Mesendoderm (in vitro differentiated cells): ENCODE results near the gene AGBL4.

Experiments used
- DNase-seq: peaks from one replicate; pipeline ENCODE4 v3.0.0; 2013
- H2AK5ac ChIP-seq: 2 replicates; pipeline ENCODE4 v1.6.1; 2013; ENCODE audit warnings: low read length, inconsistent platforms
- H2BK120ac ChIP-seq: 2 replicates; pipeline ENCODE4 v1.6.1; 2013; ENCODE audit warnings: low read depth, mild to moderate bottlenecking, low read length, moderate library complexity, mixed read lengths
- H2BK15ac ChIP-seq: replicated peaks from 2 replicates; pipeline ENCODE4 v1.6.1; 2013; ENCODE audit warnings: low read depth, mild to moderate bottlenecking, moderate library complexity
- H2BK5ac ChIP-seq: 2 replicates; pipeline ENCODE4 v1.6.1; 2013; ENCODE audit warnings: low read length, inconsistent platforms
- H3K18ac ChIP-seq: 2 replicates; pipeline ENCODE4 v1.6.1; 2013; ENCODE audit warnings: mild to moderate bottlenecking, low read length, mixed read lengths
- H3K23ac ChIP-seq: one replicate; pipeline ENCODE4 v1.6.1; 2013; ENCODE audit warnings: low read length
- H3K27ac ChIP-seq: 2 replicates; pipeline ENCODE4 v1.5.1; 2013; ENCODE audit warnings: low read depth, mild to moderate bottlenecking, inconsistent platforms, low read length, moderate library complexity
- H3K27me3 ChIP-seq: 2 replicates; pipeline ENCODE4 v1.6.1; 2013; ENCODE audit warnings: low read length, control low read depth, mild to moderate bottlenecking, inconsistent platforms; ENCODE audit not compliant: insufficient read depth, poor library complexity
- H3K36me3 ChIP-seq: 2 replicates; pipeline ENCODE4 v1.6.1; 2013; ENCODE audit warnings: low read length, inconsistent platforms; ENCODE audit not compliant: control insufficient read depth, insufficient read depth
- H3K4ac ChIP-seq: one replicate; pipeline ENCODE4 v1.6.1; 2013; ENCODE audit warnings: low read depth, mild to moderate bottlenecking, low read length, moderate library complexity
- H3K4me1 ChIP-seq: 2 replicates; pipeline ENCODE4 v1.6.1; 2013; ENCODE audit warnings: low read depth, low read length, inconsistent platforms; ENCODE audit not compliant: control insufficient read depth
- H3K4me2 ChIP-seq: 2 replicates; pipeline ENCODE4 v1.6.1; 2013; ENCODE audit warnings: low read length
- H3K4me3 ChIP-seq: 2 replicates; pipeline ENCODE4 v1.5.1; 2013; ENCODE audit warnings: mild to moderate bottlenecking, low read length
- H3K56ac ChIP-seq: one replicate; pipeline ENCODE4 v1.6.1; 2013; ENCODE audit warnings: low read length
- H3K79me1 ChIP-seq: 2 replicates; pipeline ENCODE4 v1.6.1; 2013; ENCODE audit warnings: low read length, inconsistent platforms
- H3K79me2 ChIP-seq: 2 replicates; pipeline ENCODE4 v1.6.1; 2013; ENCODE audit warnings: mild to moderate bottlenecking, low read length; ENCODE audit not compliant: control insufficient read depth, insufficient read depth
- H3K9ac ChIP-seq: 2 replicates; pipeline ENCODE4 v1.6.1; 2013; ENCODE audit warnings: low read length, inconsistent platforms
- H4K5ac ChIP-seq: one replicate; pipeline ENCODE4 v1.6.1; 2013; ENCODE audit warnings: low read length
- H4K8ac ChIP-seq: one replicate; pipeline ENCODE4 v1.6.1; 2013; ENCODE audit warnings: low read depth, mild to moderate bottlenecking, control low read depth, low read length, moderate library complexity
- WGBS: extraction: QIAGEN DNeasy Blood & Tissue Kit; methylation state at CpG from one replicate; pipeline ENCODE4 v1.1.7; 2013; ENCODE audit warnings: low lambda C conversion rate, missing lambda C conversion rate; ENCODE audit not compliant: insufficient coverage; ENCODE audit errors: extremely low coverage; 5-methylcytosine and 5-hydroxymethylcytosine counted together

The AGBL4 gene

DNA sequence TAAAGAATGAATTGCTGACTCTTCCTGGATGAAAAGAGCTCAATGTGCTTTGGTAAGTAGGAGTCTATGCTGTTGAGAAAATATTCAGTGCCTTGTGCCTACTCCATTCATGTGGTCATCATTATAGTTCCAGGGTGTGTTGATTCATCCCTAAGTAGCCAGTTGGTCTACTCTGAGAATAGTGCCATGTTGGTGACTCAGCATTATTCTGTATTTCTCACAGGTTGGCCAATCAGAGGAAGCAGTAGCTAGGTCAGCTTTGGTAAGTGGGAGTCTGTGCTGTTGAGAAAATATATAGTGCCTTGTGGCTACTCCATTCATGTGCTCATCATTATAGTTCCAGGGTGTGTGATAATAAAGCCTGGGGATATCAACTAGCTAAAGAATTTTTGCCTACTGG, 397.3 kb downstream of the AGBL4 start:
- H3K56ac ChIP-seq, result no peak overlapping the region
- H3K18ac ChIP-seq, result no peak overlapping the region
- no peak overlapping the region for H3K23ac ChIP-seq
- no peak overlapping the region for H2BK15ac ChIP-seq
- H2BK5ac ChIP-seq, result no peak overlapping the region
- no peak overlapping the region for H3K4ac ChIP-seq
- no peaks in the 10 kb centered on the region for H3K27me3 ChIP-seq
- H3K9ac ChIP-seq, result no peak overlapping the region
- no peak for DNase-seq
- no peak overlapping the region for H2AK5ac ChIP-seq
- no peaks in the 10 kb centered on the region for H3K4me1 ChIP-seq
- no peak overlapping the region for H3K27ac ChIP-seq
- H4K5ac ChIP-seq, result no peak overlapping the region
- H3K79me1 ChIP-seq, result no peaks in the 10 kb centered on the region
- no peak overlapping the region for H3K4me3 ChIP-seq
- H3K4me2 ChIP-seq, result no peak overlapping the region
- no peaks in the 10 kb centered on the region for H3K79me2 ChIP-seq
- no peaks in the 10 kb centered on the region for H3K36me3 ChIP-seq
- no peak overlapping the region for H2BK120ac ChIP-seq
- H4K8ac ChIP-seq, result no peak overlapping the region

DNA sequence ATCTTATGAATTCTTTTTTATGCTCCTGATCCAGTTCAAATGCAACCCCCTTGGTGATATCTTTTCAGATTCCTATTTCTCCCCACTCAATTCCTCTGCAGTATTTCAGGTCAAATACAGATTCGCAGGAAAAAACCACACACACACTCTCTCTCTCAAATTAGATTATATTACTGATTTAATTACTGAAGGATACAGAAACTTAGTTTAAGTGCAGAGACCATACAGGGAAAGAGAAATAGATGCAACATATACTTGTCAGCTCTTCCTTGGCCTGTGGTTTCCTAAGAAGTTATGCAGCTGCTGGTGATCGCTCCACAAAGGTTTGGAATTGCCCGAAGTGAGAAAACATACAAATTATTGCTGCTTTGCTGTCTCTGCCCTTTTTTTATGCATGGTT, 400.9 kb downstream of the AGBL4 start:
- no CpG with 5 or more reads among the region's 3 CpGs for WGBS
- no peak overlapping the region for H3K9ac ChIP-seq
- no peaks in the 10 kb centered on the region for H3K27me3 ChIP-seq
- no peak overlapping the region for H3K23ac ChIP-seq
- no peak for DNase-seq
- no peaks in the 10 kb centered on the region for H3K36me3 ChIP-seq
- no peaks in the 10 kb centered on the region for H3K4me1 ChIP-seq
- H3K4ac ChIP-seq, result no peak overlapping the region
- H2BK5ac ChIP-seq, result no peak overlapping the region
- H2BK120ac ChIP-seq, result no peak overlapping the region
- H3K27ac ChIP-seq, result no peak overlapping the region
- no peak overlapping the region for H4K5ac ChIP-seq
- H3K4me3 ChIP-seq, result no peak overlapping the region
- no peaks in the 10 kb centered on the region for H3K79me2 ChIP-seq
- H3K56ac ChIP-seq, result no peak overlapping the region
- no peak overlapping the region for H3K18ac ChIP-seq
- no peak overlapping the region for H4K8ac ChIP-seq
- H3K79me1 ChIP-seq, result no peaks in the 10 kb centered on the region
- H3K4me2 ChIP-seq, result no peak overlapping the region
- H2BK15ac ChIP-seq, result no peak overlapping the region
- H2AK5ac ChIP-seq, result no peak overlapping the region

DNA sequence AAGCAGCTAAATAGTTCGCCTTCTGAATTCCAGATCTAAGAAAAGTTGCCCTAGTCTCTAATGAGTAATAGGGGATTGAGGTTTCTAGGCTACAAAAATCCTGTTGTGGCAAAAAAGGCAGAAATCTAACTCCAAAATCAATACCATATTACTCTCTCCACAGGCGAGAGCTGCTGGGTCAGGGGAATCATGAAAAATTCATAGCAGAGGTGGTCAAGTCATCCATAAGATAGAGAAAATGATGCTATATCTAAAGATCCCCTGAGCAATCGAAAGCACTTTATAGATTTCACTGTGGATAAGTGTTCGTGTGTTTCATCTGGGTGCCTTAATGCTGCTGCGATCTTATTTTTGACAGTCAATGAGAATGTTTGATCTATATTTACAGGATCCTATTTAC, 417.7 kb downstream of the AGBL4 start:
- no peaks in the 10 kb centered on the region for H3K4me1 ChIP-seq
- no peak overlapping the region for H3K56ac ChIP-seq
- H3K79me2 ChIP-seq, result no peaks in the 10 kb centered on the region
- no CpG with 5 or more reads among the region's 5 CpGs for WGBS
- H3K18ac ChIP-seq, result no peak overlapping the region
- H3K27me3 ChIP-seq, result no peaks in the 10 kb centered on the region
- H3K4ac ChIP-seq, result no peak overlapping the region
- H3K79me1 ChIP-seq, result no peaks in the 10 kb centered on the region
- H3K23ac ChIP-seq, result no peak overlapping the region
- no peak overlapping the region for H3K4me2 ChIP-seq
- H3K9ac ChIP-seq, result no peak overlapping the region
- no peak overlapping the region for H4K8ac ChIP-seq
- H4K5ac ChIP-seq, result no peak overlapping the region
- H2AK5ac ChIP-seq, result no peak overlapping the region
- no peaks in the 10 kb centered on the region for H3K36me3 ChIP-seq
- no peak overlapping the region for H2BK5ac ChIP-seq
- DNase-seq, result no peak
- no peak overlapping the region for H3K27ac ChIP-seq
- H2BK15ac ChIP-seq, result no peak overlapping the region
- no peak overlapping the region for H3K4me3 ChIP-seq
- no peak overlapping the region for H2BK120ac ChIP-seq

DNA sequence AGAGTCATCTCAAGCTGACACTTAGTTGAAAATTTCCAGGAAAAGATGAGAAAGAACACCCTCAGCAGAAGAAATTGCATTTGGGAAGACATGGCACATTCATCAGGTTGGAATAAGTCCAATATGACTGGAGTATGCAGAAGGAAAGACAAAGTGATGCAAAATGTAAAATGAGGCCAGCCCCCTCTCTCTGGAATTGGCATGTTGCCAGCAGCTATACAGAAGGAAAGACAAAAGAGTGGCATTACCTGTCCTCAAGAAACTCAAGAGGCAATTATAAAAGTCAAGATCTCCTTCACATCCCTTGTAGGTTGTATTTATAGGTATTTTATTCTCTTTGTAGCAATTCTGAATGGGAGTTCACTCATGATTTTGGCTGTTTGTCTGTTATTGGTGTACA, 426.3 kb downstream of the AGBL4 start:
- DNase-seq, result no peak
- no peak overlapping the region for H3K4me2 ChIP-seq
- H3K4ac ChIP-seq, result no peak overlapping the region
- H3K18ac ChIP-seq, result no peak overlapping the region
- H2BK120ac ChIP-seq, result no peak overlapping the region
- H3K4me1 ChIP-seq, result no peaks in the 10 kb centered on the region
- H3K56ac ChIP-seq, result no peak overlapping the region
- H2AK5ac ChIP-seq, result no peak overlapping the region
- H3K4me3 ChIP-seq, result no peak overlapping the region
- no peak overlapping the region for H2BK15ac ChIP-seq
- no peak overlapping the region for H4K5ac ChIP-seq
- H3K36me3 ChIP-seq, result no peaks in the 10 kb centered on the region
- no peak overlapping the region for H3K27ac ChIP-seq
- H3K9ac ChIP-seq, result no peak overlapping the region
- no peaks in the 10 kb centered on the region for H3K79me1 ChIP-seq
- no peak overlapping the region for H4K8ac ChIP-seq
- H2BK5ac ChIP-seq, result no peak overlapping the region
- no peak overlapping the region for H3K23ac ChIP-seq
- no peaks in the 10 kb centered on the region for H3K27me3 ChIP-seq
- H3K79me2 ChIP-seq, result no peaks in the 10 kb centered on the region

DNA sequence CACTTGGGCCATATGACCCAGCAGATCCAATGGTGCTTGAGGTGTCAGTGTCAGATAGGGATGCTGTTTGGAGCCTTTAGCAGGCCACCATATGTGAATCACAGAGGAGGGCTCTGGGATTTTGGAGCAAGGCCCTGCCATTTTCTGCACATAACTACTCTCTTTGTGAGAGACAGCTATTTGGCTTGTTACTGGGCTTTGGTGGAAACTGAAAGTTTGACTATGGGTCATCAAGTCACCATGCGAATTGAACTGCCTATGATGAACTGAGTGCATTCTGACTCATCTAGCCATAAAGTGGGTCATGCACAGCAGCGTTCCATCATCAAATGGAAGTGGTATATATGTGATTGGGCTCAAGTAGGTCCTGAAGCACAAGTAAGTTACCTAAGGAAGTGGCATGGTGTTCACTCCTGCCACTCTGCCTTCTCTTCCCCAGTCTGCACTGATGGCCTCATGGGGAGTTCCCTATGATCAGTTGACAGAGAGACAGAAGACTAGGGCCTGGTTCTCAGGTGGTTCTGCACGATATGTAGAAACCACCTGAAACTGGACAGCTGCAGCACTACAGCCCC, 447.3 kb downstream of the AGBL4 start:
- H2AK5ac ChIP-seq, result no peak overlapping the region
- H3K9ac ChIP-seq, result no peak overlapping the region
- no peak overlapping the region for H3K18ac ChIP-seq
- H3K79me1 ChIP-seq, result no peaks in the 10 kb centered on the region
- H4K8ac ChIP-seq, result no peak overlapping the region
- H2BK15ac ChIP-seq, result no peak overlapping the region
- H3K4me1 ChIP-seq, result no peaks in the 10 kb centered on the region
- no peak overlapping the region for H3K4me3 ChIP-seq
- no peak overlapping the region for H2BK5ac ChIP-seq
- no CpG with 5 or more reads among the region's 3 CpGs for WGBS
- H3K79me2 ChIP-seq, result no peaks in the 10 kb centered on the region
- no peak overlapping the region for H3K23ac ChIP-seq
- no peak overlapping the region for H3K4ac ChIP-seq
- no peak overlapping the region for H3K4me2 ChIP-seq
- DNase-seq, result no peak
- H3K27me3 ChIP-seq, result no peaks in the 10 kb centered on the region
- no peak overlapping the region for H3K56ac ChIP-seq
- H3K27ac ChIP-seq, result no peak overlapping the region
- no peaks in the 10 kb centered on the region for H3K36me3 ChIP-seq
- no peak overlapping the region for H4K5ac ChIP-seq
- no peak overlapping the region for H2BK120ac ChIP-seq

DNA sequence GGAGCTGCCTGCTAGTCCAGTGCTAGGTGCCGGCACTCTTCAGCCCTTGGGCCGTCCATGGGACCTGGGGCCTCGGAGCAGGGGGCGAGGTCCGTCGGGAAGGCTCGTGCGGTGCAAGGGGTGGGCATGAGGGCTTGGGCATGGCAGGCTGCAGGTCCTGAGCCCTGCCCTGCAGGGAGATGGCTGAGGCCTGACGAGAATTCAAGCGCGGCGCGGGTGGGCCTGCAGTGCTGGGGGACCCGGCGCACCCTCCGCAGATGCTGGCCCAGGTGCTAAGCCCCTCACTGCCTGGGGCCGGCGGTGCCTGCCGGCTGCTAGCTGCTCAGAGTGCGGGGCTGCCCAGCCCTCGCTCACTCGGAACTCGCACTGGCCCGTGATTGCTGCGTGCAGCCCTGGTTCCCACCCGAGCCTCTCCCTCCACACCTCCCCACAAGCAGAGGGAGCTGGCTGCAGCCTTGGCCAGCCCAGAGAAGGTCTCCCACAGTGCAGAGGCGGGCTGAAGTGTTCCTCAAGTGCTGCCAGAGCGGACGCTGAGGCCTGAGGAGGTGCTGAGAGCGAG, 467.0 kb downstream of the AGBL4 start:
- H3K18ac ChIP-seq, result no peak overlapping the region
- no peaks in the 10 kb centered on the region for H3K4me1 ChIP-seq
- no peak overlapping the region for H3K56ac ChIP-seq
- H2BK120ac ChIP-seq, result no peak overlapping the region
- WGBS, result no CpG with 5 or more reads among the region's 30 CpGs
- no peak for DNase-seq
- no peaks in the 10 kb centered on the region for H3K27me3 ChIP-seq
- no peak overlapping the region for H2AK5ac ChIP-seq
- H3K23ac ChIP-seq, result no peak overlapping the region
- H3K79me1 ChIP-seq, result no peaks in the 10 kb centered on the region
- no peak overlapping the region for H3K27ac ChIP-seq
- H3K4me3 ChIP-seq, result no peak overlapping the region
- H4K5ac ChIP-seq, result no peak overlapping the region
- H3K79me2 ChIP-seq, result no peaks in the 10 kb centered on the region
- H3K9ac ChIP-seq, result no peak overlapping the region
- H3K36me3 ChIP-seq, result no peaks in the 10 kb centered on the region
- no peak overlapping the region for H4K8ac ChIP-seq
- no peak overlapping the region for H2BK5ac ChIP-seq
- no peak overlapping the region for H3K4ac ChIP-seq
- H2BK15ac ChIP-seq, result no peak overlapping the region
- no peak overlapping the region for H3K4me2 ChIP-seq
